A549 (cell line): ENCODE measurements around the gene GRIK2. TPM values are rescaled to one million over a fixed set of nuclear protein-coding genes. Genes with fewer than 3 reads are reported as not detected.

Experiments used
- ATAC-seq, 2 experiments: fragments of 200-7000 bp in 1 of 2; fragments of >200 bp in 1 of 2; cut with Nextera tagmentation in 1 of 2; cut with Tn5 transposase in 1 of 2; 3 replicates each; pipeline versions ENCODE4 v1.8.0 to v1.9.1; 2018 to 2020; ENCODE audit warnings: mild to moderate bottlenecking in 1 of 2, moderate library complexity in 1 of 2
- CTCF ChIA-PET: fragments of 300-600 bp; sonication (Branson Sonifier 250); formaldehyde crosslinking; extraction: SDS; loops from one replicate; lab custom pipeline; 2021; ENCODE audit warnings: antibody characterized with exemption, inconsistent platforms; lab: Yijun Ruan, JAX
- POLR2A ChIA-PET: fragments of 350-600 bp; formaldehyde crosslinking; extraction: SDS; loops from one replicate; lab custom pipeline; 2021; ENCODE audit warnings: antibody characterized with exemption, inconsistent platforms; lab: Yijun Ruan, JAX
- DNase-seq, 2 experiments: peaks; one replicate each; pipeline versions ENCODE4 v3.0.0 to v3.0.0-alpha.2; 2011 to 2016; ENCODE audit warnings: low read depth in 1 of 2, low spot score in 1 of 2
- FAIRE-seq: peaks from 2 replicates; lab custom pipeline; 2011; peaks lifted over from hg19 to GRCh38; lab: Jason Lieb, UNC
- H3K27ac ChIP-seq, 2 experiments: fragments of >200 bp; sonication (Bioruptor Twin); formaldehyde crosslinking; 3 replicates each; pipeline ENCODE4 v1.5.1; 2016 to 2017
- H3K4me1 ChIP-seq: fragments of >200 bp; sonication (Bioruptor Twin); formaldehyde crosslinking; 3 replicates; pipeline ENCODE4 v1.6.1; 2016
- H3K4me2 ChIP-seq: fragments of >200 bp; sonication (Bioruptor Twin); formaldehyde crosslinking; 3 replicates; pipeline ENCODE4 v1.6.1; 2016
- H3K4me3 ChIP-seq: fragments of >200 bp; sonication (Bioruptor Twin); formaldehyde crosslinking; 3 replicates; pipeline ENCODE4 v1.5.1; 2016
- H3K9me3 ChIP-seq: fragments of >200 bp; sonication (Bioruptor Twin); formaldehyde crosslinking; 3 replicates; pipeline ENCODE4 v1.6.1; 2016
- E2F6 ChIP-seq: IDR thresholded peaks from 2 replicates; pipeline ENCODE4 v1.6.1; 2012; ENCODE audit warnings: low read depth, borderline replicate concordance
- EHF ChIP-seq: fragments of 250-450 bp; sonication (Bioruptor Pico); IDR thresholded peaks from 2 replicates; pipeline ENCODE4 v1.5.0; 2020; ENCODE audit warnings: mild to moderate bottlenecking
- EHMT2 ChIP-seq: fragments of 200-600 bp; sonication (generic); IDR thresholded peaks from 2 replicates; pipeline ENCODE4 v1.6.1; 2016; ENCODE audit warnings: antibody characterized with exemption, low read depth, mild to moderate bottlenecking, moderate library complexity
- FOSB ChIP-seq: fragments of 250-450 bp; sonication (Bioruptor Pico); IDR thresholded peaks from 2 replicates; pipeline ENCODE4 v1.5.0; 2020; ENCODE audit warnings: mild to moderate bottlenecking, moderate library complexity
- FOSL2 ChIP-seq, 2 experiments: fragments of 450-650 bp in 1 of 2; fragments of >200 bp in 1 of 2; sonication (Bioruptor Twin) in 1 of 2; formaldehyde crosslinking; IDR thresholded peaks; 2 replicates each; pipeline versions ENCODE4 v1.5.0 to v1.6.1; 2016 to 2020; ENCODE audit warnings: mild to moderate bottlenecking in 1 of 2, moderate library complexity in 1 of 2
- FOXS1 ChIP-seq: fragments of 250-450 bp; sonication (Bioruptor Pico); IDR thresholded peaks from 2 replicates; pipeline ENCODE4 v1.5.0; 2020; ENCODE audit warnings: mild to moderate bottlenecking, moderate library complexity
- GATA3 ChIP-seq: IDR thresholded peaks from 2 replicates; pipeline ENCODE4 v1.6.1; 2012; ENCODE audit warnings: borderline replicate concordance
- HDAC2 ChIP-seq: fragments of 200-600 bp; sonication (generic); IDR thresholded peaks from 2 replicates; pipeline ENCODE4 v1.6.1; 2016
- JUN ChIP-seq, 2 experiments: fragments of >200 bp; sonication (Bioruptor Twin); formaldehyde crosslinking; IDR thresholded peaks; 2 replicates in 1 of 2; 3 replicates in 1 of 2; pipeline ENCODE4 v1.6.1; 2016 to 2017
- KDM5A ChIP-seq: fragments of 200-600 bp; sonication (generic); IDR thresholded peaks from 2 replicates; pipeline ENCODE4 v1.6.1; 2016; ENCODE audit warnings: antibody characterized with exemption, mild to moderate bottlenecking
- MAFK ChIP-seq: fragments of 450-650 bp; IDR thresholded peaks from 2 replicates; pipeline ENCODE4 v1.6.1; 2014; ENCODE audit not compliant: partially characterized antibody
- MAZ ChIP-seq: fragments of 150-350 bp; IDR thresholded peaks from 2 replicates; pipeline ENCODE4 v1.6.1; 2014; ENCODE audit warnings: antibody characterized with exemption, low read depth, low read length, borderline replicate concordance
- MYC ChIP-seq: IDR thresholded peaks from 2 replicates; pipeline ENCODE4 v1.6.1; 2012; ENCODE audit warnings: mild to moderate bottlenecking, inconsistent platforms, low read length, improper control_type of control experiment, borderline replicate concordance
- NFE2L2 ChIP-seq: fragments of 150-350 bp; conservative IDR thresholded peaks from 2 replicates; pipeline ENCODE4 v1.6.1; 2014; ENCODE audit warnings: low read length
- NR3C1 ChIP-seq: fragments of >200 bp; sonication (Bioruptor Twin); formaldehyde crosslinking; IDR thresholded peaks from 3 replicates; pipeline ENCODE4 v1.6.1; 2017
- PHF8 ChIP-seq: fragments of 200-600 bp; sonication (generic); IDR thresholded peaks from 2 replicates; pipeline ENCODE4 v1.6.1; 2016; ENCODE audit warnings: low read depth, mild to moderate bottlenecking, antibody characterized with exemption, moderate library complexity, borderline replicate concordance
- RARB ChIP-seq: fragments of 250-450 bp; sonication (Bioruptor Pico); IDR thresholded peaks from 2 replicates; pipeline ENCODE4 v1.8.0; 2021; ENCODE audit warnings: mild to moderate bottlenecking, moderate library complexity
- RNF2 ChIP-seq: fragments of 200-600 bp; sonication (generic); IDR thresholded peaks from 2 replicates; pipeline ENCODE4 v1.6.1; 2016; ENCODE audit warnings: low read depth, mild to moderate bottlenecking, antibody characterized with exemption, moderate library complexity, borderline replicate concordance
- TFCP2L1 ChIP-seq: fragments of 250-450 bp; sonication (Bioruptor Pico); IDR thresholded peaks from 2 replicates; pipeline ENCODE4 v1.5.0; 2021; ENCODE audit warnings: mild to moderate bottlenecking
- ZC3H11A ChIP-seq: fragments of 450-650 bp; IDR thresholded peaks from 2 replicates; pipeline ENCODE4 v1.6.1; 2014; ENCODE audit warnings: antibody characterized with exemption, mild to moderate bottlenecking
- ZFP36 ChIP-seq: fragments of 450-650 bp; IDR thresholded peaks from 2 replicates; pipeline ENCODE4 v1.6.1; 2014; ENCODE audit warnings: borderline replicate concordance; ENCODE audit not compliant: partially characterized antibody
- ZSCAN20 ChIP-seq: fragments of 250-450 bp; sonication (Bioruptor Pico); IDR thresholded peaks from 2 replicates; pipeline ENCODE4 v1.8.0; 2022; ENCODE audit warnings: mild to moderate bottlenecking, moderate library complexity
- WGBS: methylation state at CpG from one replicate; pipeline ENCODE4 v1.1.6; 2017; ENCODE audit errors: missing lambda C conversion rate; 5-methylcytosine and 5-hydroxymethylcytosine counted together
- polyA plus RNA-seq, 4 experiments: library from polyadenylated mRNA; depleted of rRNA in 3 of 4; stranded (reverse); fragments of >200 nt; fragmentation: RNase III in 1 of 4; extraction: RNeasy Plus Mini Kit Qiagen cat#74134 plus additional on column Dnase treatment in 1 of 4; gene quantifications; 2 replicates in 3 of 4; 3 replicates in 1 of 4; pipeline ENCODE4 v1.2.3, GENCODE V29; 2011 to 2017
- TF ChIP-seq, protein P1 (sequence below): fragments of 250-450 bp; sonication (Bioruptor Pico); IDR thresholded peaks from 2 replicates; pipeline ENCODE4 v1.5.0; 2020; ENCODE audit warnings: low read depth, mild to moderate bottlenecking, moderate library complexity
- TF ChIP-seq, protein P2 (sequence below): fragments of 450-650 bp; IDR thresholded peaks from 2 replicates; pipeline ENCODE4 v1.6.1; 2014; ENCODE audit warnings: antibody characterized with exemption
- TF ChIP-seq, protein P3 (sequence below): fragments of >200 bp; sonication (Bioruptor Twin); formaldehyde crosslinking; IDR thresholded peaks from 2 replicates; pipeline ENCODE4 v1.6.1; 2016
- TF ChIP-seq, protein P4 (sequence below): IDR thresholded peaks from 2 replicates; pipeline ENCODE4 v1.6.1; 2012
- TF ChIP-seq, protein P5 (sequence below): fragments of >200 bp; sonication (Bioruptor Twin); formaldehyde crosslinking; IDR thresholded peaks from 3 replicates; pipeline ENCODE4 v1.5.1; 2016

Gene GRIK2
- polyA plus RNA-seq, 2 of the 4 experiments (the other 2 are of a cell fraction): 0.56 to 0.65 TPM

GRCh38 chr6:101433141-101433540, 39.6 kb downstream of the GRIK2 start:
- ATAC-seq (no peak), DNase-seq (no peak), FAIRE-seq (no peak)
- H3K4me2 ChIP-seq: no peak overlapping the region
- 49% methylated on average over 5 of the region's 5 CpGs for WGBS
- H3K4me1 ChIP-seq: no peaks in the 10 kb centered on the region
- H3K4me3 ChIP-seq: no peak overlapping the region
- ChIA-PET POLR2A (no interaction called here), CTCF (no interaction called here)
- TF ChIP-seq RNF2 (no peak), RARB (CRISPR knock-in tag) (no peak), MAFK (no peak), FOXS1 (no peak), FOSB (no peak), EHMT2 (no peak), KDM5A (no peak), JUN (IDR thresholded peaks at IDR 0.05) (no peak), ZSCAN20 (no peak)
- TF ChIP-seq, protein P1, sequence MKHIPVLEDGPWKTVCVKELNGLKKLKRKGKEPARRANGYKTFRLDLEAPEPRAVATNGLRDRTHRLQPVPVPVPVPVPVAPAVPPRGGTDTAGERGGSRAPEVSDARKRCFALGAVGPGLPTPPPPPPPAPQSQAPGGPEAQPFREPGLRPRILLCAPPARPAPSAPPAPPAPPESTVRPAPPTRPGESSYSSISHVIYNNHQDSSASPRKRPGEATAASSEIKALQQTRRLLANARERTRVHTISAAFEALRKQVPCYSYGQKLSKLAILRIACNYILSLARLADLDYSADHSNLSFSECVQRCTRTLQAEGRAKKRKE: no peak
- TF ChIP-seq, protein P2, sequence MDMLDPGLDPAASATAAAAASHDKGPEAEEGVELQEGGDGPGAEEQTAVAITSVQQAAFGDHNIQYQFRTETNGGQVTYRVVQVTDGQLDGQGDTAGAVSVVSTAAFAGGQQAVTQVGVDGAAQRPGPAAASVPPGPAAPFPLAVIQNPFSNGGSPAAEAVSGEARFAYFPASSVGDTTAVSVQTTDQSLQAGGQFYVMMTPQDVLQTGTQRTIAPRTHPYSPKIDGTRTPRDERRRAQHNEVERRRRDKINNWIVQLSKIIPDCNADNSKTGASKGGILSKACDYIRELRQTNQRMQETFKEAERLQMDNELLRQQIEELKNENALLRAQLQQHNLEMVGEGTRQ: no peak
- TF ChIP-seq, protein P3, sequence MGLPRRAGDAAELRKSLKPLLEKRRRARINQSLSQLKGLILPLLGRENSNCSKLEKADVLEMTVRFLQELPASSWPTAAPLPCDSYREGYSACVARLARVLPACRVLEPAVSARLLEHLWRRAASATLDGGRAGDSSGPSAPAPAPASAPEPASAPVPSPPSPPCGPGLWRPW: no peak
- TF ChIP-seq, protein P4, sequence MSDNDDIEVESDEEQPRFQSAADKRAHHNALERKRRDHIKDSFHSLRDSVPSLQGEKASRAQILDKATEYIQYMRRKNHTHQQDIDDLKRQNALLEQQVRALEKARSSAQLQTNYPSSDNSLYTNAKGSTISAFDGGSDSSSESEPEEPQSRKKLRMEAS: no peak
- TF ChIP-seq, protein P5, sequence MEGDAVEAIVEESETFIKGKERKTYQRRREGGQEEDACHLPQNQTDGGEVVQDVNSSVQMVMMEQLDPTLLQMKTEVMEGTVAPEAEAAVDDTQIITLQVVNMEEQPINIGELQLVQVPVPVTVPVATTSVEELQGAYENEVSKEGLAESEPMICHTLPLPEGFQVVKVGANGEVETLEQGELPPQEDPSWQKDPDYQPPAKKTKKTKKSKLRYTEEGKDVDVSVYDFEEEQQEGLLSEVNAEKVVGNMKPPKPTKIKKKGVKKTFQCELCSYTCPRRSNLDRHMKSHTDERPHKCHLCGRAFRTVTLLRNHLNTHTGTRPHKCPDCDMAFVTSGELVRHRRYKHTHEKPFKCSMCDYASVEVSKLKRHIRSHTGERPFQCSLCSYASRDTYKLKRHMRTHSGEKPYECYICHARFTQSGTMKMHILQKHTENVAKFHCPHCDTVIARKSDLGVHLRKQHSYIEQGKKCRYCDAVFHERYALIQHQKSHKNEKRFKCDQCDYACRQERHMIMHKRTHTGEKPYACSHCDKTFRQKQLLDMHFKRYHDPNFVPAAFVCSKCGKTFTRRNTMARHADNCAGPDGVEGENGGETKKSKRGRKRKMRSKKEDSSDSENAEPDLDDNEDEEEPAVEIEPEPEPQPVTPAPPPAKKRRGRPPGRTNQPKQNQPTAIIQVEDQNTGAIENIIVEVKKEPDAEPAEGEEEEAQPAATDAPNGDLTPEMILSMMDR: no peak
- H3K27ac ChIP-seq: no peak overlapping the region
- no peaks in the 10 kb centered on the region for H3K9me3 ChIP-seq

- H3K27ac ChIP-seq: no peak overlapping the region
- FAIRE-seq: no peak
- H3K4me1 ChIP-seq: no peaks in the 10 kb centered on the region
- H3K4me3 ChIP-seq: no peak overlapping the region
- ATAC-seq: no peak
- ChIA-PET POLR2A (no interaction called here), CTCF (no interaction called here)
- no peak overlapping the region for H3K4me2 ChIP-seq
- TF ChIP-seq, protein P1: no peak
- H3K9me3 ChIP-seq: no peaks in the 10 kb centered on the region
- no peak for DNase-seq
- 2% methylated on average over 2 of the region's 2 CpGs for WGBS
Observed at GRCh38 chr6:101434601-101435000, 41.1 kb downstream of the GRIK2 start.

GRCh38 chr6:101435038-101435437, 41.5 kb downstream of the GRIK2 start:
- TF ChIP-seq NR3C1 (no peak), TFCP2L1 (CRISPR knock-in tag) (no peak), NFE2L2 (no peak), EHF (CRISPR knock-in tag) (no peak), HDAC2 (no peak), FOSL2 (IDR thresholded peaks at IDR 0.05) (no peak), FOSL2 (CRISPR knock-in tag; IDR thresholded peaks at IDR 0.05) (no peak), E2F6 (no peak), PHF8 (no peak), MYC (no peak), ZFP36 (no peak), GATA3 (no peak), MAZ (no peak), ZC3H11A (no peak)
- CTCF ChIA-PET: no interaction called here
- Histone ChIP-seq H3K4me2 (no peak overlapping the region), H3K9me3 (no peaks in the 10 kb centered on the region), H3K4me1 (no peaks in the 10 kb centered on the region), H3K27ac (no peak overlapping the region), H3K4me3 (no peak overlapping the region)
- WGBS: 8% methylated on average over 1 of the region's 1 CpG
- ATAC-seq (no peak), FAIRE-seq (no peak), DNase-seq (no peak)
- POLR2A ChIA-PET: no interaction called here
